HL-60 (cell line): Measurements from ENCODE around the gene TMEM250.
A peak's percentile ranks its signal among the peaks of the same experiment; 100 is the strongest.

Experiments
- POLR2AphosphoS5 ChIP-seq: IDR thresholded peaks from 2 replicates; pipeline ENCODE4 v1.6.1; 2012; ENCODE audit warnings: low read depth
- TF ChIP-seq, protein P1 (sequence below): IDR thresholded peaks from one replicate; pipeline ENCODE4 v1.5.1; 2011; ENCODE audit warnings: low read length, control low read depth, inconsistent platforms; ENCODE audit not compliant: insufficient read depth

DNA sequence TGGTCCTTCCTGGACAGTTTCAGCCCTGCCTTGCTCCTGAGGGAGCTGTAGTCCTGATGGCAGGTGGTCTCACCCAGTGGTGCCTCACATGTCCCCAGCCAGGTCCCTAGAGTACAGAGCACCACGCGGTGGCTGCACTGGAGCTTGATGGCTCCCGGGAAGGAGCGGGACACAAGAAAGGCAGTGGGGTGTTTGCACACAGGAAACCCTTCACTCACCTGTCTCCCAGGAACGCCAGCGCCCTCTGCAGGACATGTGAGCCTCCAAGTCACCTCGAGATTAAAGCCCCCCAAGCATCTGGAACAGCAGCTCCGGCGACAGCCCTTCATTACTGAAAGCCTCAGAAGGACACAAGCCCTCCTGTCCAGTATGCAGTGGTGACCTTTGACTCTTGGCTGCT lies 19.9 kb upstream of the TMEM250 start:
- TF ChIP-seq POLR2AphosphoS5 = no peak
- TF ChIP-seq, protein P1, sequence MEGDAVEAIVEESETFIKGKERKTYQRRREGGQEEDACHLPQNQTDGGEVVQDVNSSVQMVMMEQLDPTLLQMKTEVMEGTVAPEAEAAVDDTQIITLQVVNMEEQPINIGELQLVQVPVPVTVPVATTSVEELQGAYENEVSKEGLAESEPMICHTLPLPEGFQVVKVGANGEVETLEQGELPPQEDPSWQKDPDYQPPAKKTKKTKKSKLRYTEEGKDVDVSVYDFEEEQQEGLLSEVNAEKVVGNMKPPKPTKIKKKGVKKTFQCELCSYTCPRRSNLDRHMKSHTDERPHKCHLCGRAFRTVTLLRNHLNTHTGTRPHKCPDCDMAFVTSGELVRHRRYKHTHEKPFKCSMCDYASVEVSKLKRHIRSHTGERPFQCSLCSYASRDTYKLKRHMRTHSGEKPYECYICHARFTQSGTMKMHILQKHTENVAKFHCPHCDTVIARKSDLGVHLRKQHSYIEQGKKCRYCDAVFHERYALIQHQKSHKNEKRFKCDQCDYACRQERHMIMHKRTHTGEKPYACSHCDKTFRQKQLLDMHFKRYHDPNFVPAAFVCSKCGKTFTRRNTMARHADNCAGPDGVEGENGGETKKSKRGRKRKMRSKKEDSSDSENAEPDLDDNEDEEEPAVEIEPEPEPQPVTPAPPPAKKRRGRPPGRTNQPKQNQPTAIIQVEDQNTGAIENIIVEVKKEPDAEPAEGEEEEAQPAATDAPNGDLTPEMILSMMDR = peak; percentile 34
